GM10248 (cell line): Measurements from ENCODE around the gene NPAS1.

Experiments
- CTCF ChIA-PET: fragments of 300-600 bp; sonication (Branson Sonifier 250); formaldehyde crosslinking; extraction: SDS; loops from one replicate; lab custom pipeline; 2021; ENCODE audit warnings: antibody characterized with exemption; lab: Yijun Ruan, JAX
- POLR2A ChIA-PET: fragments of 350-650 bp; sonication (Branson Sonifier 250); formaldehyde crosslinking; extraction: SDS; loops from one replicate; lab custom pipeline; 2020; ENCODE audit warnings: antibody characterized with exemption; lab: Yijun Ruan, JAX
- DNase-seq: peaks from one replicate; pipeline ENCODE4 v3.0.0; 2012; ENCODE audit errors: extremely low spot score
- CTCF ChIP-seq: IDR thresholded peaks from 2 replicates; pipeline ENCODE4 v1.5.1; 2012; ENCODE audit warnings: mild to moderate bottlenecking, low read depth; ENCODE audit errors: extremely low read depth, missing control alignments, control extremely low read depth

Gene NPAS1

DNA sequence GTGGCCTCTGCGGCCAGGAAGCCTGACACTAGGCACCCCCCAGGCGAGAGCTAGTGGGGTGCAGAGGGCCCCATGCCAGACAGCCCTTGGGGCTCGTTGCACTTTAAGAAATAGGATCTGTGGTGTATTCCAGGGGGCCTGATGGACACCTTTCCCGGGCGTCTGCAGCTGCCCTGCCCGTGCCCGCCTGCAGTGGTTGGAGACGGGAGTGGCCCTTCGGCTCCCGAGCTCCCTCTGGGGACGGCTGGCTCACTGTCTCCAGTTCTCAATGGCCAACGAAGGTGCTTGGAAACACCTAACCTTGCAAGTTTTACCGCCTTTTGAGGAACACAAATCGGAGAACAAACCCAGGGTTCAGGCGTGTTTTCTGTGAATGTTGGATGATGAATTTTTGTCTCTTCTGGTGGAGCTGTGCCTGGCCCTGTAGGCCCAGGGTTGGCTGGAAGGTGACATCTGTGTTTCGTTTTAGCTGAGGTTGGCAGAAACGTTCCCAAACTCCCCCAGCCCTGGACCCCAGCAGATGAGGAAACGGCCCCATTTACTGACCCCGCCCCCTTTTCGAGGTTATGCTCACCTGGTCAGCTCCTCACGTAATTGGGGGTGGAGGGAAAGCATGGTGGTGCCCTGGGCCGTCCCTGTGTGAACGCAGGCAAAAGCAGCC lies 17.4 kb upstream of the NPAS1 start:
- ChIA-PET POLR2A (interaction anchor here (0.5 kb wide), 1 partner anchor 131 kb away, joined by 3 read pairs; no protein-coding TSS in a partner anchor), CTCF (interaction anchor here (1.6 to 5.1 kb wide), 3 partner anchors 11 to 244 kb away, joined by 3 to 31 read pairs (median 25); no protein-coding TSS in a partner anchor)

GRCh38 chr19:47002853-47003610 lies 16.6 kb upstream of the NPAS1 start:
- ChIA-PET POLR2A (no interaction called here), CTCF (interaction anchor here (1.6 to 5.1 kb wide), 4 partner anchors 10 to 245 kb away, joined by 3 to 31 read pairs (median 21); no protein-coding TSS in a partner anchor)
- DNase-seq, result no peak
- no peak for TF ChIP-seq CTCF

More for the DNA sequence above, 17.4 kb upstream of the NPAS1 start:
- TF ChIP-seq CTCF, result no peak
- no peak for DNase-seq

DNA sequence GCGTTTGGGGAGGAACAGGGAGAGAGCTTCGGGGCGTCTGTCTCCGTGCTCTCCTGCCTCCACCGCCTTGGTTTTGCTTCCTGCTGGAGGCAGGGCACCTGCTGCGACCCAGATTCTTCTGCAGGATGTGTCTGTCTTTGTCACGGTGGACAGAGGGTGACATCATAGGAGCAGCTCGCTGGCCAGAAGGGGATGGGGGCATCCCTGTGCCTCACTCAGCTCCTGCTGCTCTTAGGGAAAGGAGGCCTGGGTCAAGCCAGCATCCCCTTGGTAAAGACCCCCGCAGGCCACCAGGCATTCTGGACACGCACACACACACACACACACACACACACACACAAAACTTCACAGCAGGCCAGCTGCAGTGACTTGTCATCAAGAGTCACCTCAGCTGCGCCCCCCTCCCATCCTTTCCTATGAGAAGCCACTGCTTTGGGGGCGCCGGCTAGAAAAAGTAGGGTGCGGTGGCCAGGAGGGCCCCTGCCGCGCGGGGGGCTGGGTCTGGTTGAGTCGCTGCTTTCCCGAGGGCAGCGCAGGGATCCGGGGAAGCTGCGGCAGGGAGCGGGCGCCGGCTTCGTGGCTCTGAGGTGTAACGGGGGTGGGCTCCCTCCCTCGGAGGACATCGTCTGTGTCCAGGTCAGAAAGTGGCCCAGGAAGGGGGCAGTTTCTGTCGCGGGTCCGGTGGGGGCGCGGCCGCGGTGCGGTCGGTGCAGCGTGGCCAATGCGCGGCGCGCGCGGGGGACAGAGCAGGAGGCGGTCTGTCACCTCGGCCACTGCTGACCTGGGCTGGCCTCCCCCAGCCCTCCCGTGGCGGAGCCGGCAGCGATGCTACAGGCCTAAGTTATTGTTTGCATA lies 15.8 kb upstream of the NPAS1 start:
- DNase-seq, result no peak
- ChIA-PET CTCF (interaction anchor here (2.5 to 5.1 kb wide), 2 partner anchors 9 to 12 kb away, joined by 17 to 31 read pairs; no protein-coding TSS in a partner anchor), POLR2A (no interaction called here)
- no peak for TF ChIP-seq CTCF

DNA sequence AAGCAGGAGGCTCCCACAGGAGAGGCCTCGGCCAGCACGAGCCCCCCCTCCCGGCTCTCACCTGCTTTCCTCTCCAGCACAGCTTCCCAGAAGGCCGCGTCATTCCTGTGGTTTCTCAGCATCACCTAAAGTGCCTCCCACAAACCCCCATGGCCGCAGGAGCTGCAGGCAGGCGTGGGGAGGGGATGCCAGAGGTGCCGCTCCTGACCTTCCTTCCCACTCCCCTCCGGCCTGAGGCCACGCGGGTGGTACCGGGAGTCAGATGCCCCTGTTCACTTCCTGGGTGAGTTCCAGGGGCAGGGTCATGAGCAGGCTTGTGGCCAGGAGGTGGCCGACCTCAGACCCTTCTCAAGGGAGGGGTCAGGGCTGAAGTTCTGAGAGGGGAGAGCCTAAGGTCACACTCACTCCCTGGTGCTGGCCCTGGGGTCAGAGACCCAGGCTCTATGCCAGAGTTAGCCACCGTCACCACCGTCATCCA lies 14.4 kb upstream of the NPAS1 start:
- POLR2A ChIA-PET, result no interaction called here
- no peak for DNase-seq
- CTCF ChIA-PET, result interaction anchor here (0.8 to 2.5 kb wide), 2 partner anchors 8 to 13 kb away, joined by 3 to 17 read pairs; no protein-coding TSS in a partner anchor
- no peak for TF ChIP-seq CTCF

- no peak for DNase-seq
- TF ChIP-seq CTCF, result no peak
- CTCF ChIA-PET, result interaction anchor here (0.8 kb wide), 1 partner anchor 14 kb away, joined by 3 read pairs; no protein-coding TSS in a partner anchor
- POLR2A ChIA-PET, result no interaction called here
These were observed 13.8 kb upstream of the NPAS1 start for GRCh38 chr19:47005873-47006272.
